Spleen (tissue), 11 donors: Measurements from ENCODE around the gene CHD2. TPM values are rescaled to one million over a fixed set of nuclear protein-coding genes. Genes with fewer than 3 reads are reported as not detected.

Experiments
- DNase-seq: peaks from one replicate; pipeline ENCODE4 v3.0.0-alpha.2; 2020
- H3K27ac ChIP-seq, 8 donors: fragments of 200-600 bp; sonication (generic) in 7 of 8; 1 replicate in 4 of 8; 2 replicates in 4 of 8; pipeline versions ENCODE4 v1.5.0 to v1.8.0; 2016 to 2021; ENCODE audit warnings: inconsistent platforms in 4 of 8, mild to moderate bottlenecking in 4 of 8, moderate library complexity in 1 of 8
- H3K27me3 ChIP-seq, 7 donors: fragments of 200-600 bp; sonication (generic) in 6 of 7; replicated peaks in 1 of 7; 1 replicate in 4 of 7; 2 replicates in 3 of 7; pipeline versions ENCODE4 v1.5.0 to v1.8.0; 2016 to 2021; ENCODE audit warnings: inconsistent platforms in 3 of 7, mild to moderate bottlenecking in 1 of 7
- H3K36me3 ChIP-seq, 6 donors: fragments of 200-600 bp; sonication (generic) in 5 of 6; 1 replicate in 4 of 6; 2 replicates in 2 of 6; pipeline versions ENCODE4 v1.5.0 to v1.8.0; 2016 to 2021; ENCODE audit warnings: inconsistent platforms in 2 of 6
- H3K4me1 ChIP-seq, 6 donors: fragments of 200-600 bp; sonication (generic) in 5 of 6; 1 replicate in 3 of 6; 2 replicates in 3 of 6; pipeline versions ENCODE4 v1.5.0 to v1.8.0; 2016 to 2021; ENCODE audit warnings: inconsistent platforms in 3 of 6
- H3K4me3 ChIP-seq, 8 donors: fragments of 200-600 bp; sonication (generic) in 7 of 8; 1 replicate in 4 of 8; 2 replicates in 4 of 8; pipeline versions ENCODE4 v1.5.0 to v1.8.0; 2016 to 2021; ENCODE audit warnings: inconsistent platforms in 4 of 8, mild to moderate bottlenecking in 4 of 8, moderate library complexity in 2 of 8
- H3K9me3 ChIP-seq, 8 donors: fragments of 200-600 bp; sonication (generic) in 7 of 8; 1 replicate in 4 of 8; 2 replicates in 4 of 8; pipeline versions ENCODE4 v1.5.0 to v1.8.0; 2016 to 2021; ENCODE audit warnings: inconsistent platforms in 4 of 8
- POLR2A ChIP-seq, 3 donors: fragments of 450-650 bp; IDR thresholded peaks; one replicate each; pipeline ENCODE4 v1.5.1; 2017; ENCODE audit warnings: antibody characterized with exemption in 3 of 3, mild to moderate bottlenecking in 1 of 3
- POLR2AphosphoS5 ChIP-seq, 3 donors: sonication (generic); formaldehyde crosslinking; IDR thresholded peaks; one replicate each; pipeline ENCODE4 v1.5.1; 2017; ENCODE audit warnings: antibody characterized with exemption in 3 of 3
- WGBS, 5 donors: extraction: QIAGEN DNeasy Blood & Tissue Kit in 3 of 5; methylation state at CpG; one replicate each; pipeline versions ENCODE4 v1.1.5 to v1.1.7; 2013 to 2018; 5-methylcytosine and 5-hydroxymethylcytosine counted together
- intact Hi-C: fragments of 100-400 bp; cut with DNase I; formaldehyde crosslinking; loops from one replicate; pipeline ENCODE4 v1.15.0; 2023; ENCODE audit warnings: low total_unique reads
- polyA plus RNA-seq, 3 donors: library from polyadenylated mRNA; stranded (reverse); fragments of 200-250 nt; gene quantifications; one replicate each; pipeline ENCODE4 v1.2.1, GENCODE V29; 2013
- total RNA-seq, 7 donors: library from RNA; depleted of rRNA in 3 of 7; stranded (reverse); fragments of >200 nt in 3 of 7; fragmentation: NEBNext Ultra II Directional in 4 of 7; extraction: Animal tissue kit (Norgen Biotek cat#: 25700) in 4 of 7; gene quantifications; one replicate each; pipeline versions ENCODE4 v1.1.0 to v1.2.1, GENCODE V29; 2016 to 2021
- TF ChIP-seq, protein P1 (sequence below), 11 experiments: fragments of 200-600 bp in 7 of 11; fragments of 450-650 bp in 4 of 11; sonication (generic) in 4 of 11; IDR thresholded peaks in 8 of 11; conservative IDR thresholded peaks in 3 of 11; 1 replicate in 7 of 11; 2 replicates in 4 of 11; pipeline versions ENCODE4 v1.4.0 to v1.8.0; 2016 to 2021; ENCODE audit warnings: antibody characterized with exemption in 11 of 11, inconsistent platforms in 4 of 11, mild to moderate bottlenecking in 1 of 11
- donor health status: healthy with polysubstance abuse.
- donor health status: DM: no; HTN: no; CAD: no; lungs with moderate emphysema.
- donor health status: DM: no; HTN: no; CAD: no.
- donor health status: Bipolar disorder and iron deficiency.
- donor health status: healthy.
- donor health status: DM: no; HTN: no; CAD: no.
- donor health status: DM: yes; HTN: yes; CAD: no.

CHD2 gene
- total and polyA plus RNA-seq, 10 donors = 37.3 to 232 (median 170) TPM

DNA sequence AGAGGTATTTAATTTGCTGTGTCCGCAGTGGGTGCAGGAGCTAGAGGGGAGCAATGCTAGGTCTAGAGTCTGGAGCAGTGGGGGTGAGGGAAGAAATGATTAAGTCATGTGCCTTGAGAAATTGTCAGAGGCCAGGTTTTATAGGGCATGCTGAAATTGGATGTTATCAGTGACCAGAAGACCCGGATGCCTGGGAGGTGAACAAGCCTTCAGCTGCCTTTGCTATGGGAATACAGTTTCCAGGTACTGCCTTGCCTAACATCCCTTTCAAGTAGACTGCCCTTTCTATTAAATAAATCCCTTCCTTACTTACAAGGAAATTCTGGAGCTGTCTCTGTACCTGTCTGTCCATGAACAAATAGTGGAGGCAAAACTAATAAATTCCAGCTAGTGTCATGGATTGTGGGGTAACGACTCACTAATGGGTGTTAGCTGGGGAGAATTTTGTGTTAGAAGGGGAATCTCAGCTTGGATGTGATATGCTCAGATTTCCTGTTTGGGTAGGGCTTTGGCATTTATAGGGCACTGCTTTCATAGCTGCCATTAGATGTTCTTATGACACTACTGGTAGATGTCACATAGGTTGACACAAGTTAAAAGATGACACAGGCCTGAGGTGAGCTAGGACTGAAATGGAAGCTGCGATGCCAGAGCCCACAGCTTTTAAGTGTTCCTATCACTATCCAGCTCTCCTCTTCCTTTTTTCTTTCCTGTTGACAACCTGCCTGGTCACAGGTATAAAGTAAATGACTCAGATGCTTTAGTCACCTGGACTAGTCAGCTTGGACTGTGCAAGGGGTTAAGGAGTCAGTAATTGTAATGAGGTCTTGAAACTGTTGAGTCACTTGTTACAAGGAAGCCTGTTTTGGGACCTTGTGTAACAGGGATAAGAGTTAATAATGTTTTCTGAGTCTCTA is 21.3 kb downstream of the CHD2 start:
- TF ChIP-seq, protein P1, sequence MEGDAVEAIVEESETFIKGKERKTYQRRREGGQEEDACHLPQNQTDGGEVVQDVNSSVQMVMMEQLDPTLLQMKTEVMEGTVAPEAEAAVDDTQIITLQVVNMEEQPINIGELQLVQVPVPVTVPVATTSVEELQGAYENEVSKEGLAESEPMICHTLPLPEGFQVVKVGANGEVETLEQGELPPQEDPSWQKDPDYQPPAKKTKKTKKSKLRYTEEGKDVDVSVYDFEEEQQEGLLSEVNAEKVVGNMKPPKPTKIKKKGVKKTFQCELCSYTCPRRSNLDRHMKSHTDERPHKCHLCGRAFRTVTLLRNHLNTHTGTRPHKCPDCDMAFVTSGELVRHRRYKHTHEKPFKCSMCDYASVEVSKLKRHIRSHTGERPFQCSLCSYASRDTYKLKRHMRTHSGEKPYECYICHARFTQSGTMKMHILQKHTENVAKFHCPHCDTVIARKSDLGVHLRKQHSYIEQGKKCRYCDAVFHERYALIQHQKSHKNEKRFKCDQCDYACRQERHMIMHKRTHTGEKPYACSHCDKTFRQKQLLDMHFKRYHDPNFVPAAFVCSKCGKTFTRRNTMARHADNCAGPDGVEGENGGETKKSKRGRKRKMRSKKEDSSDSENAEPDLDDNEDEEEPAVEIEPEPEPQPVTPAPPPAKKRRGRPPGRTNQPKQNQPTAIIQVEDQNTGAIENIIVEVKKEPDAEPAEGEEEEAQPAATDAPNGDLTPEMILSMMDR (IDR thresholded peaks at IDR 0.05 in 8 of 11, conservative IDR thresholded peaks at IDR 0.05 in 3 of 11) = no peak
- TF ChIP-seq POLR2AphosphoS5 (IDR thresholded peaks at IDR 0.05) = peak in 1 of 3 donors; percentile 7
- H3K27me3 ChIP-seq = no peaks in the 10 kb centered on the region
- H3K9me3 ChIP-seq = no peaks in the 10 kb centered on the region
- peaks cover 55 to 100% (median 92%) of the 10 kb centered on the region in 6 donors for H3K4me1 ChIP-seq
- H3K27ac ChIP-seq = peak overlapping the region; percentile 36 to 97 (median 67)
- no peak for DNase-seq
- 80 to 94% (median 87%) methylated on average over 4 of the region's 4 CpGs for WGBS, 5 donors
- intact Hi-C loops = loop anchor here (5.0 kb wide), 1 partner anchor 124 kb away; no protein-coding TSS in a partner anchor
- peaks cover 0 to 71% (median 25%) of the 10 kb centered on the region in 6 donors for H3K36me3 ChIP-seq
- peak overlapping the region in 1 of 8 donors; percentile 4 for H3K4me3 ChIP-seq

DNA sequence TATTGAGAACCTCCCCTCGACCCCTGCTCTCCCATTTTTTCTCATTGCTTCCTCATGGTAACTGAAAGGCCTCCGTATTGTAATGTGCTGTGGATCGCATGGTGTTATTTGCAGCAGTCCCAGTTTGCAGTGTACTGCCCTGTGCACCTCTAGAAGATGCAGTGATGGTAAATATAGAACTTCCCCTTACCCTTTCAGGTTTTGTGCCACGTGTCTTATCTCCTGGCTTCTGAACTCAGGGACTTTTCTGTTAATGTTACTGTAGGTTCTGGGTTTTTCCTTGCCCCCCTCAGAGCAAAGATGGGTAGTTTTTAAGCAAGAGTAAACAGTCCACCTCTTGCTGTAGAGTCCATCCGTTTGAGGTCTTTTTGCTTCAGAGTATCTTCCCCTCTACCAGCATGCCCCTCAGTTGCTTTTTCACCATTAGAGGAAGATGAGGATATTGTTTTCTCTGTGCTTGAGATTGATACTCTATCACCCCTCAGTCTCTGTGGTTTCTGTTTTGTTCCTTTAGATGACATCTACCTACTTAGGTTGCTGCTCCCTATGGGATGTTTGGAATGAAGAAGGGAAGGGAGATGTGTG is 22.4 kb downstream of the CHD2 start:
- peak overlapping the region in 1 of 8 donors; percentile 5 for H3K4me3 ChIP-seq
- H3K27me3 ChIP-seq = no peaks in the 10 kb centered on the region
- peak overlapping the region; percentile 36 to 97 (median 67) for H3K27ac ChIP-seq
- intact Hi-C loops = loop anchor here (5.0 kb wide), 1 partner anchor 125 kb away; no protein-coding TSS in a partner anchor
- TF ChIP-seq, protein P1 (IDR thresholded peaks at IDR 0.05 in 8 of 11, conservative IDR thresholded peaks at IDR 0.05 in 3 of 11) = no peak
- TF ChIP-seq POLR2AphosphoS5 (IDR thresholded peaks at IDR 0.05) (no peak), POLR2A (IDR thresholded peaks at IDR 0.05) (no peak)
- no peak for DNase-seq
- H3K36me3 ChIP-seq = peaks cover 0 to 72% (median 34%) of the 10 kb centered on the region in 6 donors
- WGBS, 5 donors = 36 to 53% (median 38%) methylated on average over 5 of the region's 5 CpGs
- no peaks in the 10 kb centered on the region for H3K9me3 ChIP-seq
- peaks cover 44 to 100% (median 83%) of the 10 kb centered on the region in 6 donors for H3K4me1 ChIP-seq

DNA sequence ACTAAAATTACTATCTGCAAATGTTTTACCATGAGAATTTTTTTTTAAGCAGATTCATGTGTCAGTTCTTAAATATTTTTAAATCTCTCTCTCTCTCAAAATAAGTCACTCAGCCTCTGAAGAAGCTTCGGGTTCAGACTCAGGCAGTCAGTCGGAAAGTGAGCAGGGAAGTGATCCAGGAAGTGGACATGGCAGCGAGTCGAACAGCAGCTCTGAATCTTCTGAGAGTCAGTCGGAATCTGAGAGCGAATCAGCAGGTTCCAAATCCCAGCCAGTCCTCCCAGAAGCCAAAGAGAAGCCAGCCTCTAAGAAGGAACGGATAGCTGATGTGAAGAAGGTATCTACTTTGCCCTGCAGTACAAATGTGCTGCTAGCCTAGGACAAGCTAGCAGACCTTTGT is 24.1 kb downstream of the CHD2 start:
- H3K27ac ChIP-seq = peak overlapping the region in 7 of 8 donors; percentile 41 to 97 (median 59)
- intact Hi-C loops = loop anchor here (5.0 kb wide), 1 partner anchor 127 kb away; no protein-coding TSS in a partner anchor
- no peaks in the 10 kb centered on the region for H3K27me3 ChIP-seq
- DNase-seq = no peak
- H3K36me3 ChIP-seq = peaks cover 7 to 82% (median 47%) of the 10 kb centered on the region in 6 donors
- H3K4me3 ChIP-seq = no peak overlapping the region
- no peak for TF ChIP-seq POLR2A (IDR thresholded peaks at IDR 0.05)
- TF ChIP-seq POLR2AphosphoS5 (IDR thresholded peaks at IDR 0.05) = peak in 1 of 3 donors; percentile 22
- TF ChIP-seq, protein P1 (IDR thresholded peaks at IDR 0.05 in 8 of 11, conservative IDR thresholded peaks at IDR 0.05 in 3 of 11) = no peak
- WGBS, 5 donors = 35 to 71% (median 59%) methylated on average over 7 of the region's 7 CpGs
- no peaks in the 10 kb centered on the region for H3K9me3 ChIP-seq
- peaks cover 30 to 99% (median 67%) of the 10 kb centered on the region in 6 donors for H3K4me1 ChIP-seq
